Right lobe of liver (tissue), 4 donors: ENCODE results near the gene HDGF.

ENCODE experiments used
- POLR2A ChIP-seq: fragments of 450-650 bp; IDR thresholded peaks from one replicate; pipeline ENCODE4 v1.6.1; 2017; ENCODE audit warnings: antibody characterized with exemption, mild to moderate bottlenecking
- TF ChIP-seq, protein P1 (sequence below), 4 donors: fragments of 200-600 bp in 3 of 4; fragments of 450-650 bp in 1 of 4; IDR thresholded peaks; one replicate each; pipeline versions ENCODE4 v1.5.1 to v1.8.0; 2016 to 2022; ENCODE audit warnings: antibody characterized with exemption in 4 of 4, mild to moderate bottlenecking in 2 of 4
- donor health status: DM: no; HTN: no; CAD: no.
- donor health status: DM: no; HTN: no; CAD: no.
- donor health status: DM: no; HTN: yes; CAD: no.

DNA sequence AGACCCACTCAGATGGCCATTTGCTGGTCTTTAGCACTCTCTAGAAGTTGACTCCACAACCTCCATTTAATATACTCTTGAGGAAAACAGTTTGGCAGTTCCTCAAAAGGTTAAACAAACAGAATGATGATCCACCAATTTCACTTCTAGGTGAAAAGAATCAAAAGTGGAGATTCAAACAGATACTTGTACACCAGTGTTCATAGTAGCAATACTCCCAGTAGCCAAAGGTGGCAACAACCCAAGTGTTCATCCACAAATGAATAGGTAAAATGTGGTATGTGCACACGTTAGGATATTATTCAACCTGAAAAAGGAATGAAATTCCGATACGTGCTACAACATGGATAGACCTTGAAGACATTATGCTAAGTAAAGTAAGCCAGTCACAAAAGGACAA, 22.1 kb upstream of the HDGF start:
- no peak for TF ChIP-seq POLR2A
- TF ChIP-seq, protein P1, sequence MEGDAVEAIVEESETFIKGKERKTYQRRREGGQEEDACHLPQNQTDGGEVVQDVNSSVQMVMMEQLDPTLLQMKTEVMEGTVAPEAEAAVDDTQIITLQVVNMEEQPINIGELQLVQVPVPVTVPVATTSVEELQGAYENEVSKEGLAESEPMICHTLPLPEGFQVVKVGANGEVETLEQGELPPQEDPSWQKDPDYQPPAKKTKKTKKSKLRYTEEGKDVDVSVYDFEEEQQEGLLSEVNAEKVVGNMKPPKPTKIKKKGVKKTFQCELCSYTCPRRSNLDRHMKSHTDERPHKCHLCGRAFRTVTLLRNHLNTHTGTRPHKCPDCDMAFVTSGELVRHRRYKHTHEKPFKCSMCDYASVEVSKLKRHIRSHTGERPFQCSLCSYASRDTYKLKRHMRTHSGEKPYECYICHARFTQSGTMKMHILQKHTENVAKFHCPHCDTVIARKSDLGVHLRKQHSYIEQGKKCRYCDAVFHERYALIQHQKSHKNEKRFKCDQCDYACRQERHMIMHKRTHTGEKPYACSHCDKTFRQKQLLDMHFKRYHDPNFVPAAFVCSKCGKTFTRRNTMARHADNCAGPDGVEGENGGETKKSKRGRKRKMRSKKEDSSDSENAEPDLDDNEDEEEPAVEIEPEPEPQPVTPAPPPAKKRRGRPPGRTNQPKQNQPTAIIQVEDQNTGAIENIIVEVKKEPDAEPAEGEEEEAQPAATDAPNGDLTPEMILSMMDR (IDR thresholded peaks at IDR 0.05): no peak
